ENCODE data around the gene OGA.

- TF ChIP-seq CTCF (IDR thresholded peaks at IDR 0.05; ENCODE audit: control extremely low read depth in 1 of 3, insufficient read depth in 1 of 3, low read depth in 1 of 3, low read length in 3 of 3): no peak
- TF ChIP-seq EZH2 (IDR thresholded peaks at IDR 0.05; ENCODE audit: low read depth, low read length, severe bottlenecking): no peak
- TF ChIP-seq JUN (IDR thresholded peaks at IDR 0.05; ENCODE audit: low read depth, low read length): no peak
- TF ChIP-seq CREB1 (IDR thresholded peaks at IDR 0.05): no peak
- TF ChIP-seq RAD21 (IDR thresholded peaks at IDR 0.05 in 1 of 2, conservative IDR thresholded peaks at IDR 0.05 in 1 of 2; ENCODE audit: low read depth in 2 of 2, low read length in 2 of 2): no peak
- no peak for TF ChIP-seq E2F6 (IDR thresholded peaks at IDR 0.05)
- no peak for TF ChIP-seq PHF8 (conservative IDR thresholded peaks at IDR 0.05; ENCODE audit: low read depth, low read length)
Observed at GRCh38 chr10:101812606-101813005, 5.6 kb downstream of the OGA start.

All from H1 (cell line).